Activated naive CD8-positive, alpha-beta T cell treated with anti-CD3 and anti-CD28 coated beads, Interleukin-2, amount 50 U/mL, for 24 hours (primary cell): ENCODE data around the gene PCED1B.
A peak's percentile ranks its signal among the peaks of the same experiment; 100 is the strongest.

Experiments used
- ATAC-seq: fragments of 150-1000 bp; cut with Tn5 transposase; one replicate; pipeline ENCODE4 v1.10.0; 2021
- DNase-seq: peaks from one replicate; pipeline ENCODE4 v3.0.0; 2021
- H3K27ac Mint-ChIP-seq: one replicate; pipeline ENCODE4 v1.8.0; 2021; ENCODE audit warnings: mild to moderate bottlenecking, mixed read lengths
- H3K27me3 Mint-ChIP-seq: one replicate; pipeline ENCODE4 v1.8.0; 2021; ENCODE audit warnings: mixed read lengths
- H3K36me3 Mint-ChIP-seq: one replicate; pipeline ENCODE4 v1.8.0; 2021; ENCODE audit warnings: low read depth, mixed read lengths
- H3K4me1 Mint-ChIP-seq: one replicate; pipeline ENCODE4 v1.8.0; 2021; ENCODE audit warnings: mixed read lengths
- H3K4me3 Mint-ChIP-seq: one replicate; pipeline ENCODE4 v1.8.0; 2021; ENCODE audit warnings: mild to moderate bottlenecking, moderate library complexity, mixed read lengths
- H3K9me3 Mint-ChIP-seq: one replicate; pipeline ENCODE4 v1.8.0; 2021; ENCODE audit warnings: mixed read lengths

PCED1B gene

GRCh38 chr12:47094804-47095203 is 15.4 kb downstream of the PCED1B start:
- H3K4me1 Mint-ChIP-seq, result peaks cover 29% of the 10 kb centered on the region
- H3K27ac Mint-ChIP-seq, result no peak overlapping the region
- H3K4me3 Mint-ChIP-seq, result peak overlapping the region; percentile 33
- ATAC-seq (no peak), DNase-seq (no peak)
- no peaks in the 10 kb centered on the region for H3K27me3 Mint-ChIP-seq
- peaks cover 19% of the 10 kb centered on the region for H3K9me3 Mint-ChIP-seq
- peaks cover 15% of the 10 kb centered on the region for H3K36me3 Mint-ChIP-seq

- DNase-seq, result no peak
- H3K9me3 Mint-ChIP-seq, result peaks cover 11% of the 10 kb centered on the region
These were observed 16.2 kb downstream of the PCED1B start for GRCh38 chr12:47095446-47096236.

GRCh38 chr12:47097276-47097896 is 18.0 kb downstream of the PCED1B start:
- Mint-ChIP-seq H3K4me3 (no peak overlapping the region), H3K4me1 (peaks cover 23% of the 10 kb centered on the region), H3K9me3 (no peaks in the 10 kb centered on the region), H3K27ac (no peak overlapping the region), H3K36me3 (peaks cover 8% of the 10 kb centered on the region), H3K27me3 (no peaks in the 10 kb centered on the region)
- no peak for ATAC-seq
- DNase-seq, result no peak

More at GRCh38 chr12:47095446-47096236, 16.2 kb downstream of the PCED1B start:
- no peak for ATAC-seq
- Mint-ChIP-seq H3K36me3 (peaks cover 10% of the 10 kb centered on the region), H3K27ac (peak overlapping the region; percentile 24), H3K4me1 (peaks cover 29% of the 10 kb centered on the region), H3K4me3 (peak overlapping the region; percentile 33), H3K27me3 (no peaks in the 10 kb centered on the region)

- Mint-ChIP-seq H3K9me3 (no peaks in the 10 kb centered on the region), H3K4me1 (peaks cover 21% of the 10 kb centered on the region), H3K27me3 (no peaks in the 10 kb centered on the region), H3K4me3 (no peak overlapping the region), H3K27ac (no peak overlapping the region), H3K36me3 (peaks cover 8% of the 10 kb centered on the region)
- no peak for DNase-seq
- no peak for ATAC-seq
These were observed 18.7 kb downstream of the PCED1B start for GRCh38 chr12:47098099-47098498.

GRCh38 chr12:47099610-47100009 is 20.2 kb downstream of the PCED1B start:
- no peak for DNase-seq
- peaks cover 8% of the 10 kb centered on the region for H3K36me3 Mint-ChIP-seq

GRCh38 chr12:47100160-47100559 is 20.7 kb downstream of the PCED1B start:
- no peaks in the 10 kb centered on the region for H3K27me3 Mint-ChIP-seq
- peaks cover 9% of the 10 kb centered on the region for H3K4me1 Mint-ChIP-seq
- no peak overlapping the region for H3K4me3 Mint-ChIP-seq
- no peaks in the 10 kb centered on the region for H3K9me3 Mint-ChIP-seq
- H3K36me3 Mint-ChIP-seq, result peaks cover 8% of the 10 kb centered on the region
- H3K27ac Mint-ChIP-seq, result no peak overlapping the region
- no peak for ATAC-seq
- no peak for DNase-seq

More at GRCh38 chr12:47099610-47100009, 20.2 kb downstream of the PCED1B start:
- Mint-ChIP-seq H3K4me3 (no peak overlapping the region), H3K27ac (no peak overlapping the region), H3K9me3 (no peaks in the 10 kb centered on the region), H3K4me1 (peaks cover 15% of the 10 kb centered on the region), H3K27me3 (no peaks in the 10 kb centered on the region)
- ATAC-seq, result no peak

- Mint-ChIP-seq H3K4me1 (peaks cover 8% of the 10 kb centered on the region), H3K27ac (no peak overlapping the region), H3K36me3 (peaks cover 11% of the 10 kb centered on the region), H3K27me3 (no peaks in the 10 kb centered on the region), H3K4me3 (no peak overlapping the region), H3K9me3 (no peaks in the 10 kb centered on the region)
- DNase-seq, result no peak
- ATAC-seq, result no peak
These were observed 23.0 kb downstream of the PCED1B start for GRCh38 chr12:47102406-47102805.

GRCh38 chr12:47102845-47103651 is 23.6 kb downstream of the PCED1B start:
- Mint-ChIP-seq H3K9me3 (no peaks in the 10 kb centered on the region), H3K27ac (no peak overlapping the region), H3K27me3 (no peaks in the 10 kb centered on the region), H3K4me1 (peaks cover 8% of the 10 kb centered on the region), H3K4me3 (no peak overlapping the region), H3K36me3 (peaks cover 12% of the 10 kb centered on the region)
- DNase-seq, result no peak
- no peak for ATAC-seq

- peaks cover 28% of the 10 kb centered on the region for H3K4me1 Mint-ChIP-seq
- DNase-seq (no peak), ATAC-seq (no peak)
- H3K27me3 Mint-ChIP-seq, result no peaks in the 10 kb centered on the region
- no peak overlapping the region for H3K4me3 Mint-ChIP-seq
- H3K9me3 Mint-ChIP-seq, result no peaks in the 10 kb centered on the region
- H3K27ac Mint-ChIP-seq, result peak overlapping the region; percentile 43
- H3K36me3 Mint-ChIP-seq, result peaks cover 19% of the 10 kb centered on the region
These were observed 26.7 kb downstream of the PCED1B start for GRCh38 chr12:47105914-47106674.

GRCh38 chr12:47107446-47107845 is 28.0 kb downstream of the PCED1B start:
- H3K9me3 Mint-ChIP-seq, result no peaks in the 10 kb centered on the region
- H3K36me3 Mint-ChIP-seq, result peaks cover 21% of the 10 kb centered on the region
- H3K4me3 Mint-ChIP-seq, result no peak overlapping the region
- DNase-seq (no peak), ATAC-seq (no peak)
- no peaks in the 10 kb centered on the region for H3K27me3 Mint-ChIP-seq
- peaks cover 42% of the 10 kb centered on the region for H3K4me1 Mint-ChIP-seq
- H3K27ac Mint-ChIP-seq, result no peak overlapping the region

- no peak overlapping the region for H3K27ac Mint-ChIP-seq
- DNase-seq (no peak), ATAC-seq (no peak)
- peaks cover 47% of the 10 kb centered on the region for H3K4me1 Mint-ChIP-seq
- H3K27me3 Mint-ChIP-seq, result no peaks in the 10 kb centered on the region
- H3K36me3 Mint-ChIP-seq, result peaks cover 21% of the 10 kb centered on the region
- no peak overlapping the region for H3K4me3 Mint-ChIP-seq
- no peaks in the 10 kb centered on the region for H3K9me3 Mint-ChIP-seq
These were observed 28.5 kb downstream of the PCED1B start for GRCh38 chr12:47107926-47108325.

- Mint-ChIP-seq H3K27me3 (no peaks in the 10 kb centered on the region), H3K4me1 (peaks cover 50% of the 10 kb centered on the region), H3K27ac (no peak overlapping the region), H3K4me3 (no peak overlapping the region), H3K9me3 (no peaks in the 10 kb centered on the region), H3K36me3 (peaks cover 21% of the 10 kb centered on the region)
- no peak for DNase-seq
- no peak for ATAC-seq
These were observed 30.7 kb downstream of the PCED1B start for GRCh38 chr12:47110011-47110541.

- Mint-ChIP-seq H3K36me3 (peaks cover 19% of the 10 kb centered on the region), H3K4me3 (peak overlapping the region; percentile 9), H3K9me3 (no peaks in the 10 kb centered on the region), H3K27me3 (no peaks in the 10 kb centered on the region), H3K27ac (peak overlapping the region; percentile 91), H3K4me1 (peaks cover 43% of the 10 kb centered on the region)
- DNase-seq (no peak), ATAC-seq (peak; percentile 81)
These were observed 31.4 kb downstream of the PCED1B start for GRCh38 chr12:47110718-47111391.
